ENCODE measurements around the gene SSBP2.
"Not testable (repeated sequence)": the region's sequence is repeated elsewhere in the genome, so short reads cannot be mapped to it uniquely, and the experiment has no call there.

SSBP2 gene

GRCh38 chr5:81420039-81420667 is 330.7 kb downstream of the SSBP2 start:
- TF ChIP-seq CTCF (IDR thresholded peaks at IDR 0.05; ENCODE audit: insufficient read depth, missing control alignments), result no peak
- FAIRE-seq (no peak), DNase-seq (ENCODE audit: insufficient read length, low spot score) (no peak)

GRCh38 chr5:81418606-81419005 is 332.3 kb downstream of the SSBP2 start:
- no peak for DNase-seq (ENCODE audit: insufficient read length, low spot score)
- no peak for FAIRE-seq
- no peak for TF ChIP-seq CTCF (IDR thresholded peaks at IDR 0.05; ENCODE audit: insufficient read depth, missing control alignments)

- no peak for TF ChIP-seq CTCF (IDR thresholded peaks at IDR 0.05; ENCODE audit: insufficient read depth, missing control alignments)
- FAIRE-seq (no peak), DNase-seq (ENCODE audit: insufficient read length, low spot score) (no peak)
Observed at GRCh38 chr5:81417052-81417451, 333.8 kb downstream of the SSBP2 start.

GRCh38 chr5:81409896-81410295 is 341.0 kb downstream of the SSBP2 start:
- no peak for TF ChIP-seq CTCF (IDR thresholded peaks at IDR 0.05; ENCODE audit: insufficient read depth, missing control alignments)
- DNase-seq (ENCODE audit: insufficient read length, low spot score) (no peak), FAIRE-seq (no peak)

- no peak for FAIRE-seq
- DNase-seq (ENCODE audit: insufficient read length, low spot score), result no peak
- TF ChIP-seq CTCF (IDR thresholded peaks at IDR 0.05; ENCODE audit: insufficient read depth, missing control alignments), result no peak
Observed at GRCh38 chr5:81409361-81409760, 341.5 kb downstream of the SSBP2 start.

- no peak for TF ChIP-seq CTCF (IDR thresholded peaks at IDR 0.05; ENCODE audit: insufficient read depth, missing control alignments)
- DNase-seq (ENCODE audit: insufficient read length, low spot score), result no peak
- no peak for FAIRE-seq
Observed at GRCh38 chr5:81408496-81408895, 342.4 kb downstream of the SSBP2 start.

GRCh38 chr5:81407811-81408210 is 343.1 kb downstream of the SSBP2 start:
- not testable (repeated sequence) for DNase-seq (ENCODE audit: insufficient read length, low spot score); FAIRE-seq

Measured in D721Med (cell line).